Liver (tissue), 3 donors: ENCODE results near the gene TKTL2.

Experiments
- HNF4A ChIP-seq, 2 donors: conservative IDR thresholded peaks; 2 replicates each; pipeline ENCODE4 v1.6.1; 2016; ENCODE audit warnings: antibody characterized with exemption in 2 of 2, mild to moderate bottlenecking in 2 of 2
- RAD21 ChIP-seq, 2 donors: IDR thresholded peaks; 2 replicates each; pipeline ENCODE4 v1.6.1; 2016; ENCODE audit warnings: antibody characterized with exemption in 2 of 2, mild to moderate bottlenecking in 2 of 2
- TF ChIP-seq, protein P1 (sequence below): fragments of 150-350 bp; IDR thresholded peaks from 2 replicates; pipeline ENCODE4 v1.5.1; 2017; ENCODE audit warnings: improper control_type of control experiment, low read depth, low read length; ENCODE audit not compliant: missing input control
- donor health status: healthy.
- donor health status: healthy.

DNA sequence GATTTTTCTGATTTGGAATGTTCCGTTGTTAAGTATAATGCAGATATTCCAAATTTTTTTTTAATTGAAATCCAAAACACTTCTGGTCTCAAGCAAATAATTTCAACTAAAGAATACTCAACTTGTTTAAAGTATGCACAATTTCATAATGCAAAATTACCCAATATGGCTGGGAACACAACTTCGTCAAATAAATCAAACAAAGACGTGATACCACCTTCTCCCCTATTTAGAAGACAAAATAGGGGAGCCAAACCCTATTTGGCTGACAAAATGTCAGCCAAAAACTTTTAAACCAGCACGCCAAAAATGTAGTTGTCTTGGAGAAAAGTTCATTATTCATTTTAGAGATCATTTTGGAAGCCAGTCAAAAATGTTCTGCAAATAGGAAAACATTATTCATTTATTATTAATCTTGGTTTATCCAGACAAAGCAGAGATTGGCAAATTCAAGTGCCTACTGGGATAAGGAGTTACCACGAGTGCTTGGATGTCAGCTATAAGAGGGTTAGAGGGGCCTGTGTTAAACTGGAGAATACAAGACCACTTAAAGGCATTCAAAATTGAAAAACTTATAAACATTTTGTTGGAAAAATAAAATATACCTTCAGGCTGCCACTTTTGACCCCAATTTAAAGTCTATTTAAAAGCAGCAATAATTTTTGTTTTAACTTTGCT, 3.3 kb upstream of the TKTL2 start:
- TF ChIP-seq HNF4A (conservative IDR thresholded peaks at IDR 0.05), result no peak
- TF ChIP-seq, protein P1, sequence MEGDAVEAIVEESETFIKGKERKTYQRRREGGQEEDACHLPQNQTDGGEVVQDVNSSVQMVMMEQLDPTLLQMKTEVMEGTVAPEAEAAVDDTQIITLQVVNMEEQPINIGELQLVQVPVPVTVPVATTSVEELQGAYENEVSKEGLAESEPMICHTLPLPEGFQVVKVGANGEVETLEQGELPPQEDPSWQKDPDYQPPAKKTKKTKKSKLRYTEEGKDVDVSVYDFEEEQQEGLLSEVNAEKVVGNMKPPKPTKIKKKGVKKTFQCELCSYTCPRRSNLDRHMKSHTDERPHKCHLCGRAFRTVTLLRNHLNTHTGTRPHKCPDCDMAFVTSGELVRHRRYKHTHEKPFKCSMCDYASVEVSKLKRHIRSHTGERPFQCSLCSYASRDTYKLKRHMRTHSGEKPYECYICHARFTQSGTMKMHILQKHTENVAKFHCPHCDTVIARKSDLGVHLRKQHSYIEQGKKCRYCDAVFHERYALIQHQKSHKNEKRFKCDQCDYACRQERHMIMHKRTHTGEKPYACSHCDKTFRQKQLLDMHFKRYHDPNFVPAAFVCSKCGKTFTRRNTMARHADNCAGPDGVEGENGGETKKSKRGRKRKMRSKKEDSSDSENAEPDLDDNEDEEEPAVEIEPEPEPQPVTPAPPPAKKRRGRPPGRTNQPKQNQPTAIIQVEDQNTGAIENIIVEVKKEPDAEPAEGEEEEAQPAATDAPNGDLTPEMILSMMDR, result no peak
- TF ChIP-seq RAD21 (IDR thresholded peaks at IDR 0.05), result no peak
